Fibroblast of lung (primary cell): ENCODE results near the gene SIGLEC11.

Experiments used
- EZH2 ChIP-seq: IDR thresholded peaks from 2 replicates; pipeline ENCODE4 v1.5.1; 2012; ENCODE audit warnings: low read length, control low read depth, mild to moderate bottlenecking; ENCODE audit errors: missing control alignments
- TF ChIP-seq, protein P1 (sequence below), 2 donors: IDR thresholded peaks in 1 of 2; conservative IDR thresholded peaks in 1 of 2; 1 replicate in 1 of 2; 2 replicates in 1 of 2; pipeline ENCODE4 v1.5.1; 2011 to 2012; ENCODE audit warnings: low read length in 2 of 2, control low read depth in 1 of 2, inconsistent platforms in 1 of 2, low read depth in 1 of 2, mild to moderate bottlenecking in 1 of 2

DNA sequence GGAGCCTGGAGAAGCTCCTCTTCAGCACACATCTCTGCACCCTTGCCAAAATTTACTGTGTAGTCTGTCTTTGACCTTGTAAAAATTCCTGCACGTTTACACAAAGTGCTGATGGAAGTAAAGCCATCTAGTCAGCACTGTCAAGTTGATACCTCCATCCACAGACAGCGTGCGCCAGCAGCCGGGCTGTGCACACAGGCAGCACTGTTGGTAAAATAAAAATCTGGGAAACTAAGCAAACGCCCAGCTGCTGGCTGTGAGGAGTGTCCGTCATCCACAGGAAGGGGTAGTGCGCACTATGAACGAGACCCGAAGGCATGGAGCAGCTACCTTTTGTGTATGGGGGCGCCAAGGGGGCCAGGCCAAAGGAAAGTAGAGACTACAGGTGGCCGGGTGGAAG lies 17.4 kb upstream of the SIGLEC11 start:
- TF ChIP-seq, protein P1, sequence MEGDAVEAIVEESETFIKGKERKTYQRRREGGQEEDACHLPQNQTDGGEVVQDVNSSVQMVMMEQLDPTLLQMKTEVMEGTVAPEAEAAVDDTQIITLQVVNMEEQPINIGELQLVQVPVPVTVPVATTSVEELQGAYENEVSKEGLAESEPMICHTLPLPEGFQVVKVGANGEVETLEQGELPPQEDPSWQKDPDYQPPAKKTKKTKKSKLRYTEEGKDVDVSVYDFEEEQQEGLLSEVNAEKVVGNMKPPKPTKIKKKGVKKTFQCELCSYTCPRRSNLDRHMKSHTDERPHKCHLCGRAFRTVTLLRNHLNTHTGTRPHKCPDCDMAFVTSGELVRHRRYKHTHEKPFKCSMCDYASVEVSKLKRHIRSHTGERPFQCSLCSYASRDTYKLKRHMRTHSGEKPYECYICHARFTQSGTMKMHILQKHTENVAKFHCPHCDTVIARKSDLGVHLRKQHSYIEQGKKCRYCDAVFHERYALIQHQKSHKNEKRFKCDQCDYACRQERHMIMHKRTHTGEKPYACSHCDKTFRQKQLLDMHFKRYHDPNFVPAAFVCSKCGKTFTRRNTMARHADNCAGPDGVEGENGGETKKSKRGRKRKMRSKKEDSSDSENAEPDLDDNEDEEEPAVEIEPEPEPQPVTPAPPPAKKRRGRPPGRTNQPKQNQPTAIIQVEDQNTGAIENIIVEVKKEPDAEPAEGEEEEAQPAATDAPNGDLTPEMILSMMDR (conservative IDR thresholded peaks at IDR 0.05 in 1 of 2, IDR thresholded peaks at IDR 0.05 in 1 of 2; ENCODE audit: low read depth in 1 of 2, low read length in 2 of 2), result no peak
- no peak for TF ChIP-seq EZH2
